Stimulated activated naive CD8-positive, alpha-beta T cell treated with anti-CD3 and anti-CD28 coated beads, Interleukin-15, Interleukin-2, amounts not matched to agents 100 ng/mL and 50 ng/mL, for 24 hours (primary cell): ENCODE measurements around the gene COPG1.
A peak's percentile ranks its signal among the peaks of the same experiment; 100 is the strongest.

ENCODE experiments used
- H3K27ac Mint-ChIP-seq: one replicate; pipeline ENCODE4 v1.8.0; 2021; ENCODE audit warnings: mild to moderate bottlenecking, mixed read lengths
- H3K27me3 Mint-ChIP-seq: one replicate; pipeline ENCODE4 v1.8.0; 2021; ENCODE audit warnings: mixed read lengths
- H3K36me3 Mint-ChIP-seq: one replicate; pipeline ENCODE4 v1.8.0; 2021; ENCODE audit warnings: low read depth, mixed read lengths
- H3K4me1 Mint-ChIP-seq: one replicate; pipeline ENCODE4 v1.8.0; 2021; ENCODE audit warnings: low read depth, mixed read lengths
- H3K4me3 Mint-ChIP-seq: one replicate; pipeline ENCODE4 v1.8.0; 2021; ENCODE audit warnings: mild to moderate bottlenecking, mixed read lengths
- H3K9me3 Mint-ChIP-seq: one replicate; pipeline ENCODE4 v1.8.0; 2021; ENCODE audit warnings: mixed read lengths

The COPG1 gene

DNA sequence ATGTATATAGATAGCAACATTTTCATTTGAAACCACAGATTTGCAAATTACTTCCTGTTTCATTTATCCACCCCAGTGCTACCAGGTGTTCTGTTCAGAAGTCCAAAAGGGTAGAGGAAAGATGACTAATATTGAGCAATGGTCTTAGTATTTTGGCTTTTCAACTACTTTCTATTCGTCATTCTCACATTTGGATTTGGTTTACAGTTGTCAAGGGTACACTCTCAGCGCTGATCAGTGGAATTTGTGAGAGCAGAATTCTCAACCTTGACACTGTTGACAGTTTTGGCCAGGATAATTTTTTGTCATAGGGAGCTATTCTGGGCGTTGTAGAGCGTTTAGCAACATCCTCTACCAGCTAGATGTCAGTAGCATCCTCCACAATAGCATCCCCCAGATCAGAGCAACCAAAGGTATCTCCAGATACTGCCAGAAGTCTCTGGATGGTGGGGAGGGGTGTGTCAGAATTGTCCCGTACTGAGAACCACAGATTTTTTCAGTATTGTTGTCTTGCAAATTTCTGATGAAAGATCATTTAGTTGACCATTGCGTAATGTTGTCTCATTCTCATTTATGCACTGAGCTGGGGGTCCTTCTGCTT is 33.4 kb downstream of the COPG1 start:
- peak overlapping the region; percentile 91 for H3K27ac Mint-ChIP-seq
- peak overlapping the region; percentile 99 for H3K4me3 Mint-ChIP-seq
- no peaks in the 10 kb centered on the region for H3K9me3 Mint-ChIP-seq
- peaks cover 43% of the 10 kb centered on the region for H3K36me3 Mint-ChIP-seq
- no peaks in the 10 kb centered on the region for H3K27me3 Mint-ChIP-seq
- H3K4me1 Mint-ChIP-seq: peaks cover 68% of the 10 kb centered on the region

DNA sequence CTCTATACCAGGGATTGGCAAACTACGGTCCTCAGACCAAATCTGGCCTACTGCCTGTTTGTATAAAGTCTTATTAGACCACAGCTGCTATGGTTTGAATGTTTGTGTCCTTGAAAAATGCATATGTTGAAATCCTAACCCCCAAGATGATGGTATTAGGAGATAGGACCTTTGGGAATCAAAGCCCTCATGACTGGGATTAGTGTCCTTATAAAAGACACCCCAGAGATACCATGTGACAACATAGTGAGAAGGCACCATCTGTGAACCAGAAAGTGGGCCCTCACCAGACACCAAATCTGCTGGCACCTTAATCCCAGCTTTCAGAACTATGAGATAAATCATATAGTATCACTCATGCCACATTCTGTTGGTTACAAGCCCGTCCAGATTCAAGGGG is 36.7 kb downstream of the COPG1 start:
- H3K27me3 Mint-ChIP-seq: no peaks in the 10 kb centered on the region
- H3K36me3 Mint-ChIP-seq: peaks cover 50% of the 10 kb centered on the region
- H3K4me1 Mint-ChIP-seq: peaks cover 44% of the 10 kb centered on the region
- no peak overlapping the region for H3K27ac Mint-ChIP-seq
- no peaks in the 10 kb centered on the region for H3K9me3 Mint-ChIP-seq
- no peak overlapping the region for H3K4me3 Mint-ChIP-seq

DNA sequence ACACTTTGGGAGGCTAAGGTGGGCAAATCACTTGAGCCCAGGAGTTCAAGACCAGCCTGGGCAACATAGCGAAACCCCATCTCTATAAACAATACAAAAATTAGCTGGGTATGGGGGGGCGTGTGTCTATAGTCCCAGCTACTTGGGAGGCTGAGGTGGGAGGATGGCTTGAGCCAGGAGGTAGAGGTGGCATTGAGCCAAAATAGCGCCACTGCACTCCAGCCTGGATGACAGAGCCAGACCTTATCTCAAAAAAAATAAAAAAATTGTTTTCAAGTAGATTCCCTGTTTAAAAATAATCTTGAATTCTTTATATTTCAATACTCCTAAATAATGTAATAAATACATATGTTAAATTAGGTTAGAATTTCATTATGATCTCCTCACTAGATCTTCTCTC is 39.0 kb downstream of the COPG1 start:
- Mint-ChIP-seq H3K27ac (no peak overlapping the region), H3K36me3 (peaks cover 60% of the 10 kb centered on the region)

DNA sequence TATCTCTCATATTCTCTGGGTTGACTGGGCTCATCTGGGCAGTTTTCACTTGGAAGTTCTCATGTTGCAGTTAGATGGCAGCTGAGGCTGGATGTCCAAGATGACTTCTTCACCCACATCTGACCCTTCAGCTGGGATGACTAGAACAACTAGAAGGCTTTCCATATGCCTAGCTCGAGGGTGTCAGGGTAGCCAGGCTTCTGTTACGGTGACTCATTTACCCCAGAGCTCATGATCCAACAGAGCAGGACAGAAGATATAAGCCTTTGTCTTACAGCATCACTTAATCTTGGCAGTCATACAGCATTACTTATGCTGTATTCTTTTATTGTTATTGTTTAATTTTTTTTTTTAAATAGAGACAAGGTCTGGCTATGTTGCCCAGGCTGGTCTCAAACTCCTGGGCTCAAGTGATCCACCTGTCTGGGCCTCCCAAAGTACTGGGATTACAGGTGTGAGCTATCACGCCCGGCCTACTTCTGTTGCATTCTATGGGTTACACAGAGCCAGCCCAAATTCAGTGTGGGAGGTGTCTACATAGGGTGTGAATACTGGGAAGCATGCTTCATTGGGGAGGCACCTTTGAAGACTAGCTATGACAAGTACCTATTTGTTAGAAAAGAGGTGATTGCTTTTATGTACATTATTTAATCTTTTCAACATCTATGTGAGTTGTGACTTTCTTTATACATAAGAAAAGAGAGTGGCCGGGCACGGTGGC is 40.0 kb downstream of the COPG1 start:
- H3K36me3 Mint-ChIP-seq: peaks cover 61% of the 10 kb centered on the region

More for the DNA sequence above, 39.0 kb downstream of the COPG1 start:
- Mint-ChIP-seq H3K4me1 (peaks cover 20% of the 10 kb centered on the region), H3K4me3 (no peak overlapping the region), H3K9me3 (no peaks in the 10 kb centered on the region), H3K27me3 (no peaks in the 10 kb centered on the region)

DNA sequence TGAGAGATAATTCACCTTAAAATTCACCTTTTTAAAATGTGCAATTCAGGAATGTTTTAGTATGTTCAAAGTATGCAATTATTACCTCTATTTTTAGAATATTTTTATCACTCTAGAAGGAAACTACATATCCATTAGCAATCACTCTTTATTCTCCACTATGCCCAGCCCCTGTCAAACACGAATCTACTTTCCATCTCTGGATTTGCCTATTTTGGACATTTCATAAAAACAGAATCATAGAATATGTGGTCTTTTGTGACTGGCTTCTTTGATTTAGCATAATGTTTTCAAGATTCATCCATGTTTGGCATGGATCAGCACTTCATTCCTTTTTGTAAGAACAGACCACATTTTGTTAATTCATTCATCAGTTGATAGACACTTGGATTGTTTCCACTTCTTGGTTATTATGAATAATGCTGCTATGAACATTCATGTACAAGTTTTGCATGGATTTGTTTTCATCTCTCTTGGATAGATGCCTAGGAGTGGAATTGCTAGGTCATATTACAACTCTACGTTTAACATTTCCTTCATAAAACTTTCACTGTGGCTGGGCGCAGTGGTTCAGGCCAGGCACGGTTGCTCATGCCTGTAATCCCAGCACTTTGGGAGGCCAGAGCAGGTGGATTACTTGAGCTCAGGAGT is 42.0 kb downstream of the COPG1 start:
- Mint-ChIP-seq H3K4me1 (peaks cover 11% of the 10 kb centered on the region), H3K36me3 (peaks cover 65% of the 10 kb centered on the region), H3K27me3 (no peaks in the 10 kb centered on the region), H3K27ac (no peak overlapping the region), H3K9me3 (no peaks in the 10 kb centered on the region), H3K4me3 (no peak overlapping the region)

More for the DNA sequence above, 40.0 kb downstream of the COPG1 start:
- Mint-ChIP-seq H3K4me1 (peaks cover 12% of the 10 kb centered on the region), H3K27ac (no peak overlapping the region), H3K27me3 (no peaks in the 10 kb centered on the region), H3K9me3 (no peaks in the 10 kb centered on the region), H3K4me3 (no peak overlapping the region)

DNA sequence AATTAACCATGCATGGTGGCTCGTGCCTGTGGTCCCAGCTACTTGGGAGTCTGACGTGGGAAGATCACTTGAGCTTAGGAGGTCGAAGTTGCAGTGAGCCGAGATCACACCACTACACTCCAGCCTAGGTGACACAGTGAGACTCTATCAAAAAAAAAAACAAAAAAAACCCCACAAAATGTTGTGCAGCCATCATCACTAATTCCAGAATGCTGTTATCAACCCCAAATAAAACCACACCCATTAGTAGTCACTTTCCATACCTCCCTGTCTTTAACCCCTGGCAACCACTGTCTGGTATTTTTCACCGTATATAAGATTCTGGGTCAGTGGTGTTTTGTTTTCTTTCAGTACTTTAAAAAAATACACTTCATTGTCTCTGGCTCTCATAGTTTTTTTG is 45.9 kb downstream of the COPG1 start:
- Mint-ChIP-seq H3K4me3 (no peak overlapping the region), H3K9me3 (no peaks in the 10 kb centered on the region), H3K4me1 (peaks cover 9% of the 10 kb centered on the region), H3K27ac (no peak overlapping the region), H3K27me3 (no peaks in the 10 kb centered on the region), H3K36me3 (peaks cover 69% of the 10 kb centered on the region)

DNA sequence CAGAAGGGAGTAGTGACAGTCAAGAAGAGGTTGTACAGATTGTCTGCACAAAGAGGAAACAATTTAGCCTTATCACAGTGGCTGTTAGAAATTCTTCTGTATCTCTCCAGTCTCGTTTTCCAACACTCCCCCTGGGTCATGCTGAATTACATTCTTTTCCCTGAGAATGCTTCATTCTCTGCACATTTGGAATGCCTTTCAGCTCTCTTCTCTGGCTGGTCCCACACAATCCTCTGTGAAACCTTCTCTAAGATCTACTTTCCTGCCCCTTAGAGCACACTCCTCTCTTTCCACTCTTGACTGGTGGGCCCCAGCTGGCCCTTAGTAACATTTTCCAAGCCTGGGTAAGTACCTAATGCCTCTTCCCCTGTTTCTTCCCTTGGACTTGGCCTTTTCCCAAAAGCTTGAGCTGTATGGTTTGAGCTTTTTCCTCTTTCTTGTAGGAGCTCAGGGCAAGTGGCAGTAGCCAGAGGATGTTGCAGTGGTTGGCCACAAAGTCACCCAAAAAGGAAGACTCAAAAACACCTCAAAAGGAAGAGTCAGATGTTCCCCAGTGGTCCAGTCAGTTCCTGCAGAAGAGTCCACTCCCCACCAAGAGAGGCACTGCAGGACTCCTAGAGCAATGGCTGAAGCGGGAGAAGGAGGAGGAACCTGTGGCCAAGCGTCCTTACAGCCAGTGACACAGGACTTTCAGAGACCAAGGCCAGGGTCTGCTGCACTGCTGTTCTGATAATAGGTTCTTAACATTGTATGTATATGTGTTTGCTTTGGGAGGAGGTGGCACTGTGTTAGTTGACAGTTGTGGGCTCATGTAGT is 54.9 kb downstream of the COPG1 start:
- Mint-ChIP-seq H3K4me3 (no peak overlapping the region), H3K27me3 (no peaks in the 10 kb centered on the region), H3K27ac (peak overlapping the region; percentile 77), H3K9me3 (no peaks in the 10 kb centered on the region), H3K36me3 (peaks cover 51% of the 10 kb centered on the region), H3K4me1 (peaks cover 33% of the 10 kb centered on the region)

DNA sequence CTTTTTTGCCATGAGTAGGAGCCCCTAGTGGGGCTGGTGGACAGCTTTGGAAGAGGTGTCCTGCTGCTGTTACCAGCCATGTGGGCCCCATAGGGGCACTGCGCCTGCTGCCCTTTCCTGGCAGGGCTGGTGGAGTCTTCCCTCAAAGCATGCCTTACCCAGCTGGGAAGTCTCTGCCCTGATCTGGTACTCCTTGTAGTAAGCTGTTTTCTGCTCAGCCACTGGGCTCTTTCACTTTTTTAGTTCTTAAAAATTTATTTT is 55.5 kb downstream of the COPG1 start:
- no peak overlapping the region for H3K4me3 Mint-ChIP-seq
- H3K9me3 Mint-ChIP-seq: no peaks in the 10 kb centered on the region
- no peak overlapping the region for H3K27ac Mint-ChIP-seq
- peaks cover 33% of the 10 kb centered on the region for H3K4me1 Mint-ChIP-seq
- peaks cover 48% of the 10 kb centered on the region for H3K36me3 Mint-ChIP-seq
- no peaks in the 10 kb centered on the region for H3K27me3 Mint-ChIP-seq

DNA sequence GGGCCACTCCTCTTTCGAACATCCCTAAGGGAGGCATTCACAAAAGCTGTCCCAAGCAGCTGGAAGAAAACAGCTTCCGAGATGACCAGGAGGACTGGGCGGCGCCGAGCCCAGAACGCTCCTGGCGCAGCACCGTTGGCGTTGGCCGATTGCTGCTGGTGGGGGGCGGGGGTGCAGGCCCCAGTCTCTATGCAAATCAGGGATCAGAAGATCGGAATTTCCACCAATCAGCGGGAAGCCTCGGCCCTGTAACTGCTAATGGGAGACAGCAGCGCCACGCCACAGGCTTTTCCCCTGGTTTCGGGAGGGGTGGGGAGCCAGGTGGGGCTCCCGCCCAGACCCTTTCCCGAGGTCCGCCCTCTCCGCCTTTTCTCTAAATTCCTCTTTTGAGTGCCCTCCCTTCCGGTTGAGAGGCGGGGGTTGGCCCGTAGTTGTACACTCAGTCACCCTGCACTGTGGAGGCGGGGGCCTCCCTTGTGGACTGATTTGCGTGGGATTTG is 56.2 kb downstream of the COPG1 start:
- no peak overlapping the region for H3K27ac Mint-ChIP-seq
- peak overlapping the region; percentile 28 for H3K4me3 Mint-ChIP-seq
- no peaks in the 10 kb centered on the region for H3K9me3 Mint-ChIP-seq
- peaks cover 43% of the 10 kb centered on the region for H3K36me3 Mint-ChIP-seq
- H3K27me3 Mint-ChIP-seq: no peaks in the 10 kb centered on the region
- peaks cover 33% of the 10 kb centered on the region for H3K4me1 Mint-ChIP-seq

DNA sequence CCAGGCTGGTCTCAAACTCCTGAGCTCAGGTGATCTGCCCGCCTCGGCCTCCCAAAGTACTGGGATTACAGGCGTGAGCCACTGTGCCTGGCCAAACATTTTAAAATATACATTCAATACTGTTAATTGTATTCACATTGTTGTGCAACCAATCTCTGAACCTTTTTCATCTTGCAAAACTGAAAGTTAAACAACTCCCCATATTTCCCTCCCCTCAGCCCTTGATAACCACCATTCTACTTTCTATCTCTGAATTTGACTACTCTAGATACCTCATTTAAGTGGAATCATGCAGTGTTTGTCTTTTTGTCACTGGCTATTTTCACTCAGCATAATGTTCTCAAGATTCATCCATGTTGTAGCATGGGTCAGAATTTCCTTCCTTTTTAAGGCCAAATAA is 59.2 kb downstream of the COPG1 start:
- Mint-ChIP-seq H3K36me3 (peaks cover 26% of the 10 kb centered on the region), H3K27ac (no peak overlapping the region), H3K4me3 (no peak overlapping the region), H3K27me3 (no peaks in the 10 kb centered on the region), H3K4me1 (peaks cover 51% of the 10 kb centered on the region), H3K9me3 (no peaks in the 10 kb centered on the region)

DNA sequence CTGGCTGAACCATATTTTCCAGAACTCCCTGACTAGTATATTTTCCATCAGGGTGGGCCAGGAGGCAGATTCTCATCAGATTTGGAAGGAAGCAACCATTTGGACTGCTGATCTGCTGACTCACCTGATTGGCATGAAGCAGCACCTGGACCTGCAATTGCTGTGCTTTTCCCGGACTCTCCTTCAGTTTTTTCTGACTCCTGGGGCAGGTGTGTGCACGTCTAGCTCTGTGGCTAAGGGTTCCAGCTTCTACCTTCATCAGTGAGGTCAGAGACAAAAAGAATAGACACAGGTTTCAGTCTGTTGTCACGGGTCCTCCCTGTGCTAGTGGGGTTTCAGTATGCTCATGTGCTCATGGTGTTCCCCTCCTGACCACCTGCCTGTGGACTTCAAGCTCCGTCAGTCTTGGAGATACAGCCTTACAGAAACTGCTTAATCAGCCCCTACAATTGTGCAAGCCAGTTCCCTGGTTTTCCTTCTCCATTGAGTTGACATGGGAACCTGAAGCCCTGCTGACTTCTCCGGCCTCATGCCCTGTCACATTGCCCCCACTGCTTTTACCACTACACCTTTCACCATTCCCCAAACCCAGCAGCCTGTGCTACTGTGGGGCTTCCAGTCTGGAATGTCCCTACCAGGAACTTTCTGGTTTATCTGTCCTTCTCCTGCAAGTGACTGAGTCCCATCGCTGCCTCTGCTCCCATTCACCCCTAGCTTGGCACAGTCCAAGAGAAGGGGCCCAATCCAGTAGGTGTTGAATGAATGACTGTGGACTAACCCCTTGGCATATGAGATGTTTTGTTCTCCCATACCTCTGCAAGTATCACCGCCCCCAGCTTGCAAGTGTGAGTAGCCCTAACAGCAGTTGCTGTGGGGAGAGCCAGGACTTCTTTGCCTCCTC is 61.0 kb downstream of the COPG1 start:
- H3K27ac Mint-ChIP-seq: no peak overlapping the region
- peaks cover 41% of the 10 kb centered on the region for H3K4me1 Mint-ChIP-seq
- H3K27me3 Mint-ChIP-seq: no peaks in the 10 kb centered on the region
- H3K36me3 Mint-ChIP-seq: peaks cover 13% of the 10 kb centered on the region
- H3K9me3 Mint-ChIP-seq: no peaks in the 10 kb centered on the region
- no peak overlapping the region for H3K4me3 Mint-ChIP-seq

DNA sequence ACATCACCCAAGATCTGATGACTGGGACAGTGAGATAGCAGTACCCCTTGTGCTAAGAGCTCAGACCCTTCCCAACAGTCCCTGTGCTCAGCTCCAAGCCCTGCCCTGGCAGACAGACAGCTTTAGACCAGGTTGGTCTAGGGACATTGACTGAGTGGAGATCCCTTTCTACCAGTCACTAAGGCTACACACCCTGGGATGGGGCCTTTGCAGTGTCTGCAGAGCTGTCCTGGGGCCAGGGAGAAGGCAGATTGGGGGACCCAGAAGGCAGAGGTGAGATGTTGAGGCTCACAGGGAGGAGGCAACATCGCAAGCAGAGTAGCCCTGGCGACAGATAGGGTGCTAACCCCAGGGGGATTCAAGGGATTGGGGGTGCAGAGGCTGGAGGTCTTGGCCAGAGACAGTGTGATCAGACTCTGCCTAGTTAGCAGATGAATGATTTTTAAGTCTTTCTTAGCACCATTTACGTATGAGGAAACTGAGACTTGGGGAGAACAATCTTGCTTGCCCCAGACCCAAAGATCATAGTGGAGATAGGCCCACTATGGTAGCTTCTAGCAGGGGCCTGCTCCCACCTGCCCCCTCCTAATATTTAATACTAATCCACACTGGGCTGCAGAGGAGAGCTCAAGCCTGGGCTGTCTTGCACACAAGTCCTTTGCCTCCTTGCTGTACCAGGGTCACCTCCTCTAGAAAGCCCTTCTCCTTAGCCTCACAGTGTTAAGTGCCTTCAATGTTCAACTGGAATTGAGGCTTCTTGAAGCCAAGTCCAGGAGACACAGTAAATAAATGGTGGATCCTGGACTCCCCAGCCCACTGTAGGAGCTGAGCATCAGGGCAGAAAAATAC is 61.9 kb downstream of the COPG1 start:
- Mint-ChIP-seq H3K27ac (no peak overlapping the region), H3K4me1 (peaks cover 33% of the 10 kb centered on the region), H3K27me3 (no peaks in the 10 kb centered on the region), H3K4me3 (no peak overlapping the region), H3K9me3 (no peaks in the 10 kb centered on the region), H3K36me3 (peaks cover 4% of the 10 kb centered on the region)

DNA sequence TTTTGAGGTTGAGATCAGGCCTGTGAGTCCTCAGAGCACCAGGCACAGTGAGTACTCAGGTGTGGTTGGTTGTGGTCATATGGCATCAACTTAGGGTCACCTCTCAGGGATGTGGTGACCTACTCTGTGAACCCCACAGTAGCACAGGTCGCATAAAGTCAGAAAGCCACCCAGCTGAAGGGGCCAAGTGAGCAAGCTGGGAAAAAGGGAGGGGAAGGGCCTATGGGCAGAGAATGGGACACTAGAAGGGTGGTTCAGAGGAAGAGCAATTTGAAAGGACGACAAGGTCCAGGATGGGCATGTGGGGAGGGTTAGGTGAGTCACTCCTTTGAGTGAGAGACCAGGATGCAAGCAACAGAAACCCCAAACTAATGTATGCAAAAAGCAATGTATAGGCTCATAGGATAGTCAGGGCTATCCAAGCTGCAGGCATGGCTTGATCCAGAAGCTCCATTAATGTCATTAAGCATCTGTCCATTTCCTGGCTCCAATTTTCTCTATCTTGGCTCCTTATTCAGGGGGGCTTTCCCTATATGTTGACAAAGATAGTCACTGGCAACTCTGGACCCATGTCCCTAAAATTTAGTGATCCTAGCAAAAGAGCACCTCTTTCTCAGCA is 62.7 kb downstream of the COPG1 start:
- no peak overlapping the region for H3K4me3 Mint-ChIP-seq
- H3K27ac Mint-ChIP-seq: no peak overlapping the region
- H3K4me1 Mint-ChIP-seq: peaks cover 32% of the 10 kb centered on the region
- no peaks in the 10 kb centered on the region for H3K27me3 Mint-ChIP-seq
- no peaks in the 10 kb centered on the region for H3K9me3 Mint-ChIP-seq
- H3K36me3 Mint-ChIP-seq: no peaks in the 10 kb centered on the region
